Measurements from ENCODE around the gene CARNS1.
"Not testable (repeated sequence)": the region's sequence is repeated elsewhere in the genome, so short reads cannot be mapped to it uniquely, and the experiment has no call there.

Gene CARNS1

GRCh38 chr11:67464411-67465188 lies 49.1 kb downstream of the CARNS1 start:
- peak; percentile 86 to 90 for DNase-seq (ENCODE audit: low read depth in 1 of 2, low spot score in 1 of 2)

GRCh38 chr11:67465189-67465510 lies 49.7 kb downstream of the CARNS1 start:
- no peak for DNase-seq (ENCODE audit: low read depth in 1 of 2, low spot score in 1 of 2)

DNA sequence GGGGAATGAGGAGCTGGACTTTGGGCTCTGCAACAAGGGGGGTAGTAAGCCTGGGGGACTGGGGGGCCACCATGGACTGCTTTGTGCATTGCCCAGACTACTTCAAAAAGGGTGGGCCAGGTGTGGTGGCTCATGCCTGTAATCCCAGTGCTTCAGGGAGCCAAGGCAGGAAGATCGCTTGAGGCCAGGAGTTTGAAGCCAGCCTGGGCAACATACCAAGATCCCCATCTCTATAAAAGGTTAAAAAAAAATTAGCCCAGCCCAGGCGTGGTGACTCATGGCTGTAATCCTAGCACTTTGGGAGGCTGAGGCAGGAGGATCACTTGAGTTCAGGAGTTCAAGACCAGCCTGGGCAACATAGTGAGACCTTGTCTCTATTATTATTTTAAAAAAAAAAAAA lies 50.1 kb downstream of the CARNS1 start:
- DNase-seq (ENCODE audit: low read depth in 1 of 2, low spot score in 1 of 2): not testable (repeated sequence)

GRCh38 chr11:67466367-67466766 lies 50.9 kb downstream of the CARNS1 start:
- no peak for DNase-seq (ENCODE audit: low read depth in 1 of 2, low spot score in 1 of 2)

GRCh38 chr11:67466962-67467771 lies 51.7 kb downstream of the CARNS1 start:
- no peak for DNase-seq (ENCODE audit: low read depth in 1 of 2, low spot score in 1 of 2)

DNA sequence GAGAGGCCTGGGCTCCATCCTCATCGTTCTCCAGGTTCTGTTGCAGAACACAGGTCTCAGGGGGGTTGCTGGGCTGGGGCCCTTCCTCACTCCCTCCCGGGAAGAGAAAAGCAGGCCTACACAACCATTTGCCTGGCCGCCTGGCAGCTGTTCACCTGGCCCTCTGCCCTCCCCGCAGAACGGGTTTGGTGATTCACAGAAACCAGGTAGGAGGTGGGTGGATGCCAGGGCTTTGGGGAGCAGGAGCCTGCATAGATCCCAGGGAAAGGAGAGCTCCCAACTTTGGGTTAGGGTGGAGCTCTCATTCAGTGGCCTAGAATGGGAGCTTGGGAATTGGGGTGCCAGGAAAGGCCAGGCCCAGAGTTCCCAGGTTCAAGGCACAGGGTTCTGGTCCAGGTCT lies 52.6 kb downstream of the CARNS1 start:
- no peak for DNase-seq (ENCODE audit: low read depth in 1 of 2, low spot score in 1 of 2)

DNA sequence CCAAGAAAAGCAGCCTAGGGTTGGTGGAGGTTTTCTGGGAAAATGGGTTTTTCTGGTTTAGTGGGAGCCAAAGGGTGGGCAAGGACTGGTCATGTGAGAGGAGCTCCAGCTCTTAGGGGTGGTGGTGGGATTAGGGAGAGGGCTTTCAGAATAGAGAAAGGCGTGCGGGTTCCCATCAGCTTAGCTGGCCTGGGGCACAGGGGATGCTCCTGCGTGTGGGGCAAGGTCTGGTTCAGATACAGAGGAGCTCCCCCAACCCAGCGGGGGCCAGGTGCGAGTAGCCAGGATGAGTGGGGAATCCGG lies 52.9 kb downstream of the CARNS1 start:
- DNase-seq (ENCODE audit: low read depth in 1 of 2, low spot score in 1 of 2): no peak

GRCh38 chr11:67468759-67469507 lies 53.5 kb downstream of the CARNS1 start, which contains the start of gene TMEM134:
TSS of gene TMEM134 (minus strand) at chr11:67469251. CDS start at chr11:67469192, 59 bp downstream.
- DNase-seq (ENCODE audit: low read depth in 1 of 2, low spot score in 1 of 2): peak; percentile 87 to 91

DNA sequence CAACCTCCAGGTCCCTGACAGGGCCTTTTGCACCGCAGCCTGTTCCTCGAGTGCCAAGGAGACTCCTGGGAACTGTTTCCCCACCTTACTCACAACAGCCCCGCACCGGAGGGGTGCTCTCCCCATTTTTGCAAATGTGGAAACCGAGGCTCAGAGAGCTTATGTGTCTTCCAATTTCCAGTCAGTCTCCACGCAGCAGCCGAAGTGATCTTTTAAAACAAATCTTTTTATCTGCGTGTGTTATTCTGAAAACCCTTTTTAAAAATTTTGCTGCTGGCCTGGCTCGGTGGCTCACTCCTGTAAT lies 54.0 kb downstream of the CARNS1 start:
- no peak for DNase-seq (ENCODE audit: low read depth in 1 of 2, low spot score in 1 of 2)

DNA sequence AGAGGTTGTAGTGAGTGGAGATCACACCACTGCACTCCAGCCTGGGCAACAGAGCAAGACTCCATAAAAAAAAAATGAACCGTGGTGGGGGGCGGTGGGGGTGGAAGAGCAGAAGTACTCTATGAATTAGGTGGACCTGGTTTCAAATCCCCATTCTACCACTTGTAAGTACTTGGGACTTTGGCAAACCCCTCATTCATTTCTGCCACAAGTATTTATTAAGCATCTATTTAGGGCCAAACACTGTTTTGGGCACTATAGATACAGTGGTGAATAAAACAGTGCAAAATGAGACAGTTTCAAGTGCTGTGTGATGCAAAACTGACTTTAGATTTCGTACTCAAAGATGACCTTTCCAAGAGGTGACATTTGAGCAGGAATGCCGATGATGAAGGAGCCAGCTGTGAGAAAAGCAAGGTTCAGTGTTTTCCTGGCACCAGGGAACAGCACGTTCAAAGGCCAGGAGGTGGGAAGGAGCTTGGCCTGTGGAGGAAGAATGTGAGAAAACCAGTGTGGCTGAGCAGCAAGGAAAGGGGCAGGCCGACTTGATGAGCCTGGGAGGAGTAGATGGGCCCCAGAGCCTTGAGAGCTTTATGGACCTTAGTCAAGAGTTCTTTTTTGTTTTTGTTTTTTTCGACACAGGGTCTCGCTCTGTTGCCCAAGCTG lies 55.0 kb downstream of the CARNS1 start:
- no peak for DNase-seq (ENCODE audit: low read depth in 1 of 2, low spot score in 1 of 2)

GRCh38 chr11:67472882-67473281 lies 57.4 kb downstream of the CARNS1 start:
- DNase-seq (ENCODE audit: low read depth in 1 of 2, low spot score in 1 of 2): no peak
